ENCODE results near the gene SYT11.
"Not testable (repeated sequence)": the region's sequence is repeated elsewhere in the genome, so short reads cannot be mapped to it uniquely, and the experiment has no call there.

Gene SYT11

GRCh38 chr1:155859234-155859829, at the start of gene SYT11:
Gene SYT11, plus strand, starts transcription at chr1:155859567. Its CDS starts 195 bp downstream, at chr1:155859762.
- DNase-seq, result peak; percentile 98 to 100 (median 100)

- DNase-seq, result no peak
These were observed 46.5 kb upstream of the SYT11 start for GRCh38 chr1:155812878-155813277.

DNA sequence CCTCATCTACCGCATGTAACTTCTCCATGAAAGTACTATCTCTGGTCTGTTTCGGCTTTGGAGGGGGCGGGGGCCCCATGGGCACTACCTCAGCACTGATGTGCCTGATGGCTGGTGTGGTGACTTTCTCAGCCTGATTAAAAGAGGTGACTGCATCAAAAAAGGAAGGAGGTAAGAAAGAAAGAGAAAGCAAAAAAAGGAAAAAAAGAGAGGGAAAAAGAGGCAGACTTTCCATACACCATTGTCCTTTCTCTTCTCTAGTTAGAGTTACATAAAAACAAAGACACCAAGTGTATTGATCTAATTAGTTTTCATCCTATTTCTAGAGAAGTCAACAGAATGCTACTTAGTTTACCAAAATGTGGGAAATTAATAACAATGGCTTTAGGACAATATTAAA, 45.7 kb upstream of the SYT11 start:
- no peak for DNase-seq

DNA sequence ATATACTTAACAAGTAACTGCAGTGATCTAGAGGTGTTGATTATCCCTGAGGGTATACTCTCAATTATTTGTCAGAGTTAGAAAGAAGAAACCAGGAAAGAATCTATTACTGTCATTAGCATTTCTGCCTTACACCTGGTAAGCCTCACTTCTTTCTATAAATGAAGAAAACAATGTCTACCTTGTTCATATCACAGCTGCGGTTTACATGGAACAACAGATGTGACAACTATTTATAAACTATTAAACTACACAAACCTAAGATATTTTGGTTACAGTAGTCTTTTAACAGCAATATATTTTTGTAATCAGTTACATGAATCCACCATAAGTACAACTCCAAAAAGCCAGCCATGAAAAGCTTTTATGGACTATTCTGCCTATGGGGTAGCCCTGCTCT, 43.0 kb upstream of the SYT11 start:
- DNase-seq, result no peak

- DNase-seq, result no peak
These were observed 31.9 kb upstream of the SYT11 start for GRCh38 chr1:155827450-155827849.

DNA sequence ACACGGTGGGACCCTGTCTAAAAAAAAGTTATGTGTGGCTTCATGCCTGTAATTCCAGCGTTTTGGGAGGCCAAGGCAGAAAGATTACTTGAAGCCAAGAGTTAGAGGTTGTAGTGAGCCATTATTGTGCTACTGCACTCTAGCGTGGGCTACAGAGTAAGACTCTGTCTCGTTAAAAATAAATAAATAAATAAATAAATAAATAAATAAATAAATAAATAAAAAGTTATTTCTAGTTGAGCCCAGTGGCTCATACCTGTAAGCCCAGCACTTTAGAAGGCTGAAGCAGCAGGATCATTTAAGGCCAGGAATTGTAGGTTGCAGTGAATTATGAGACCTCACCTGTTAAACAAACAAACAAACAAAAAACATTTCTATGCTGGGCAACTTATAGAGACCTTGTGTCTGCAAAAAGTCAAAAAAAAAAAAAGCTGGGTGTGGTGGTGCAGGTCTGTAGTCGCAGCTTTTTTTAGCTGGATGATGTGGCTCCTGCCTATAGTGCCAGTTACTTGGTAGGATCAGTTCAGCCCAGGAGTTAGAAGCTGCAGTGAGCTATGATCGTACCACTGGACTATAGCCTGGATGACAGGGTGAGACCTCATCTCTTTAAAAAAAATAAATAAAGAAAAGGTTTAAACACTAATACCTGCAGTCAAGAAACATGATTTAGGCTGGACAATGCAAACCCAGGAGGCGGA, 27.9 kb upstream of the SYT11 start:
- DNase-seq, result no peak

GRCh38 chr1:155833665-155834295, 25.6 kb upstream of the SYT11 start:
- no peak for DNase-seq

DNA sequence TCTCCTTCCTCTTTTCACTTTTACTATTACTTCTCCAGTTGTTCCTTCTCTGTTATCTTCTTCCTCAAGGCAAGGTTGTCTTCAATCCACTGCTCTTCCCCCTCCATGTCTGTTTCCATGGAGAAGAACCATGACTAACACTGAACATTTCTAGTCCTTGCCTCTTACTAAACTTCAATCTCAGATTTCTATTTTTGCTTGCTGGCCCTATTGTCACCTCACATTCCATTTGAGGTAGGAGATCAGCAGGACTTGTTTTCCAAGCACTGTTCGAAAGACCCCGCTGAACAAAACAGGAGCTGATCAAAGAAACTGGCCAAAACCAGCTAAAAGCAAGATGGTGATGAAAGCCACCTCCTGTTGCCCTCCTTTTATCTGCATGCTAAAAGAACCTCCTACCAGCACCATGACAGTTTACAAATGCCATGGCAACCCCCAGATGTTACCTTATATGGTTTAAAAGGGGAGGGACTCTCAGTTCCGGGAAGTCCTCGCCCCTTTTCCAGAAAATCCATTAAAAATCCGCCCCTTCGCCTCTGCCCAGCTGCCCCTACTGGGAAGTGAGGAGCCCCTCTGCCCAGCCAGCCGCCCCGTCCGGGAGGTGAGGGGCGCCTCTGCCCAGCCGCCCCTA, 25.0 kb upstream of the SYT11 start:
- no peak for DNase-seq

DNA sequence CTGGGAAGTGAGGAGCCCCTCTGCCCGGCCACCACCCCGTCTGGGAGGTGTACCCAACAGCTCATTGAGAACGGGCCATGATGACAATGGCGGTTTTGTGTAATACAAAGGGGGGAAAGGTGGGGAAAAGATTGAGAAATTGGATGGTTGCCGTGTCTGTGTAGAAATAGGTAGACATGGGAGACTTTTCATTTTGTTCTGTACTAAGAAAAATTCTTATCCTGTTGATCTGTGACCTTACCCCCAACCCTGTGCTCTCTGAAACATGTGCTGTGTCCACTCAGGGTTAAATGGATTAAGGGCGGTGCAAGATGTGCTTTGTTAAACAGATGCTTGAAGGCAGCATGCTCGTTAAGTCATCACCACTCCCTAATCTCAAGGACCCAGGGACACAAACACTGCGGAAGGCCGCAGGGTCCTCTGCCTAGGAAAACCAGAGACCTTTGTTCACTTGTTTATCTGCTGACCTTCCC, 24.4 kb upstream of the SYT11 start:
- not testable (repeated sequence) for DNase-seq

DNA sequence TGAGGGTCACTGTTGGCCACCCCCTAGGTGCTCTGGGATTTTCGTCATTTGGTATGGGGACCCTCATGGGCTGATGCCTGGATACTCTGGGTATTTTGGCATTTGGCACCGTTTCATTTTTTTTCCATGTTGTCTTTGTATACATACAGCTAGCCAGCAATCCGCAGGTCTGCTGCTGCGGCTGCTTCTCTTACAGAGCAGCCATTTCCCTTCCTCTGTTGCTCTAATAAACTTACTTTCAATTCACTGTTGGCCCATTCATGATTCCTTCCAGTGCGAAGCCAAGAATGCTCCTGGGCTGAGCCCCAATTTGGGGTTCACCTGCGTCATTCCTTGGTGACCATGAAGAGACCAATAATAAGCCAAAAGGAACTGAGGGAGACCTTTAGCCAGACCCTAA, 23.8 kb upstream of the SYT11 start:
- DNase-seq, result no peak

DNA sequence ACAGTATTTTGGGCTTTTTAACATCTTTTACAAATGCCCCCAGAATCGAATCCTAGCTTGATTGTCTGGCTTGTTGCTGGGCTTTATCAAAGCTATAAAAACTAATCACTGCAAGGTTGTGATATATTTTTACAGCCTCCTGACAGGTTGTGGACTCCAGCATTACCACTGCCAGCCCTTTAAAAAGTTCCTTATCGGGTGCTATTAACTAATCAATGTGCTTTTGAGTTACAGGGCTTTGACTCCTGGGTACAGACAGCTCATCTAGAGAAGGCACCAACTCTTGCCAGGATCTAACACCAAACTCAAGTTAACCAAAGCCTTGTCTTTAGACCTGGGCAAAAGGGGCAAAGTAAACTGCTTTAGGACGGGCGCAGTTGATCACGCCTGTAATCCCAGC, 19.0 kb upstream of the SYT11 start:
- DNase-seq, result no peak

GRCh38 chr1:155844860-155845421, 14.4 kb upstream of the SYT11 start:
- no peak for DNase-seq

GRCh38 chr1:155847823-155848529, 11.4 kb upstream of the SYT11 start:
- DNase-seq, result no peak

- no peak for DNase-seq
These were observed 9.0 kb upstream of the SYT11 start for GRCh38 chr1:155850345-155850744.

GRCh38 chr1:155856257-155856974, 3.0 kb upstream of the SYT11 start:
- DNase-seq, result no peak

- peak; percentile 89 to 100 (median 96) for DNase-seq
These were observed 2.1 kb upstream of the SYT11 start, which contains the start of gene GON4L for GRCh38 chr1:155856975-155857930. Gene GON4L, minus strand, starts transcription at chr1:155857214. Its CDS starts 3,434 bp downstream, at chr1:155853780.

DNA sequence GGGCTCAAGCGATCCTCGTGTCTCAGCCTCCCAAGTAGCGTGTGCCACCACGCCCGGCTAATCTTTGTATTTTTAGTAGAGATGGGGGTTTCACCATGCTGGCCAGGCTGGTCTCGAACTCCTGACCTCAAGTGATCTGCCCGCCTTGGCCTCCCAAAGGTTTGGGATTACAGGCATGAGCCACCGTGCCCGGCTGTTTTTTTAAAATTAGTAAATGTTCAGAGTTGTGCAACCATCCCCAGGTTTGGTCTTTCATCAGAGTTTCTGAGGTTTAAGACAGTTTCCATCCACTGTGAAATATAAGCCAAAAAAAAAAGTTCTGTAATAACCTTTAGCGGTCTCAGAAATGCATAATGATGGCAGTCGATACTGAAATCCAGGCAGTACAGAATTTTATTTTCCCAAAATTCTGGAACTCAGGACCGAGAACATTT, 550 bp upstream of the SYT11 start:
- DNase-seq, result no peak

DNA sequence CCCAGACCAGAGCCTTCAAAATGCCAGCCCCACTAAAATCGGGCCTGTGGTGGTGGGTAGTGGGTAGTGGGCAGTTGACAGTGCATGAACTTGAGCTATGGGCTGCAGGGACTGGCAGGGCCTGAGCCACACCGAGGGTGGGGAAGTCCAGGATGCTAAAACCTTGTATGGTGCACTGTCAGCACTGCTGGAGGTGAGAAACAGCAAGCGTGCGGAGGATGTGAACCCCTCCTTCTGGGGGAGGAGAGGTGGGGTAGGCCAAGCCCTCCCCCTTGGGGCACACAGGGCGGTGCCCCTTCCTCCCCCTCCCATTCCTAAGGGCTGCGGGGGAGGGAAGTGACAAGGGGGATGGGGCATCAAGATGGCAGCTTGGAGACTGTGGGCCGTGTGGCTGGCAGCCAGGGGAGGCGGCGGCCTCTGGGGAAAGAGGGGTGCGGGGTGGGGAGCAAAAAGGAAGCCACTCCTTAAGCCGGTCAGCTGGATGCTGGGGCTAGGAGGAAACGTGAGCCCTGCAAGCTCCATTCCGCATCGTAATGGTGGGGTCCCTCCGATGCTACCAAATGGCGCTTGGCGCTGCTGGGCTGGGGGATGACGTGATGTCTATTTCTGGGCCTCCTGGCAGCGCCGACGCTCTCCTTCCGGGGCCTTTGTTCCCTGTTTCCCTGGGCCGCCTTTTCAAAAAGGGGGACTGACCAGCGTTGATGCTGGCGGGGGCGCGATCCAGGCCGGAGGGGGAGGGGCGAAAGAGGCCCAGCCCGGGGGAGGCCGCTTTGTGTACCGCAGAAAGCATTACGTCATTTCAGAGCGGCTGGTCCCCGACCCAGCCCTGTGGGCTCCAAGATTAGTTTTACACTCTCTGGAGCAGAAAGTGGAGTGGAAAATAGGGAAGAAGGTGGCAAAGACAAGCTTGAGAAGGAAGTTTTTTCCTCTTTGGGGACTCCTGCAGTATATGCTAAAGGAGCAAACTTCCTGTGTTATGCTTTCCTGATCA, 809 bp downstream of the SYT11 start:
- peak in 2 of 3 experiments; percentile 91 to 95 for DNase-seq

DNA sequence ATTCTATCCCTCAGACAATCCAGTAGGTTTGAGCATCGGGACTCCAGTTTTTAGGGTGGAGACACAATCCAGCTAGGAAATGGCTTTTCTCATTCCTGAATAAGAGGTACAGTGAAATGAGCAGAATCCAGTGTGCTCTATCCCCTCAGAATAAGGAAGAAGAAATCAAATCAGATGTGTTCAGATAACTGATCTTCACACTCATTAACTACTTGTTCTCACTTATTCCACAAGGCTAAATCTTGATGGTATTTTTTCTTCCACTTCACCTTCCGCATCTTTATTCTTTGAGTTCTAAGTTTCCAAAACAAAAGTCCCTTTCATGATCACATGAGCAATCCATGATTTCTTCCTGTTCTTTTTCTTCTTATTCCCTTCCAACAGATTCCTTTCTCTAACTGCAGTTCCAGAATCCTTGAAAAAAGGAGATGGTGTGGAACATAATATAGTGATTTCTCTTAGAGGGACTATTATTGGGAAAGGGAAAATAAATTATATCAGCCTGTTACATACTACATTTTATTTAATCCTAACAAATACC, 1.7 kb downstream of the SYT11 start:
- no peak for DNase-seq

All from NCI-H1417 (cell line).